ENCODE data around the gene P3H1. TPM values are rescaled to one million over a fixed set of nuclear protein-coding genes. Genes with fewer than 3 reads are reported as not detected.

Gene P3H1
- total and polyA plus RNA-seq, 12 donors = 5.0 to 31.4 (median 9.0) TPM

DNA sequence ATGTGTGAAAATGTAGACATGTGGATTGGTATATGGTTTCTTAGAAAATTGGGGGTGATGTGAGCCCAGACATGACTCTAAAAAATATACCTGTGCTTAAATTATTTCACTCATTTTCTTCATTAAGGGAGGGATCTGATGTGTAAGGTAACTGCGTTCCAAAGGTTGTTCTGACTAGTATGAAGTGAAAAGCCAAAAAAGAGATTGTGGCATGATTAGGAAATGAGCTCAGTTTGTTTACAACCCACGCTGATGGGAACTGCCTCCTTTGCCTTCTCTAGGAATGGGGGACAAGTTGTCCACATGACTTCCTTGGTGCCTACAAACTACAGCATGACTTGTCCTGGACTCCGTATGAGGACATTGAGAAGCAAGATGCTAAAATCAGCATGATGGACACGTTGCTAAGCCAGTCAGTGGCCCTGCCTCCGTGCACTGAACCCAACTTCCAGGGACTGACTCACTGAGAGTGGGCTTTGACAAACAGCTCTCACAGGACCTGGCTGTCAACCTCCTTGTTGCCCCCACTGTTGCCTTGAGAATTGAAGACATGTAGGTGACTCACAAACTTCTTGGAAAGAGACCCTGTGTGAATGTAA, 8.2 kb upstream of the P3H1 start:
- TF ChIP-seq, protein P1, sequence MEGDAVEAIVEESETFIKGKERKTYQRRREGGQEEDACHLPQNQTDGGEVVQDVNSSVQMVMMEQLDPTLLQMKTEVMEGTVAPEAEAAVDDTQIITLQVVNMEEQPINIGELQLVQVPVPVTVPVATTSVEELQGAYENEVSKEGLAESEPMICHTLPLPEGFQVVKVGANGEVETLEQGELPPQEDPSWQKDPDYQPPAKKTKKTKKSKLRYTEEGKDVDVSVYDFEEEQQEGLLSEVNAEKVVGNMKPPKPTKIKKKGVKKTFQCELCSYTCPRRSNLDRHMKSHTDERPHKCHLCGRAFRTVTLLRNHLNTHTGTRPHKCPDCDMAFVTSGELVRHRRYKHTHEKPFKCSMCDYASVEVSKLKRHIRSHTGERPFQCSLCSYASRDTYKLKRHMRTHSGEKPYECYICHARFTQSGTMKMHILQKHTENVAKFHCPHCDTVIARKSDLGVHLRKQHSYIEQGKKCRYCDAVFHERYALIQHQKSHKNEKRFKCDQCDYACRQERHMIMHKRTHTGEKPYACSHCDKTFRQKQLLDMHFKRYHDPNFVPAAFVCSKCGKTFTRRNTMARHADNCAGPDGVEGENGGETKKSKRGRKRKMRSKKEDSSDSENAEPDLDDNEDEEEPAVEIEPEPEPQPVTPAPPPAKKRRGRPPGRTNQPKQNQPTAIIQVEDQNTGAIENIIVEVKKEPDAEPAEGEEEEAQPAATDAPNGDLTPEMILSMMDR (IDR thresholded peaks at IDR 0.05) = no peak

GRCh38 chr1:42773420-42773819, 6.6 kb upstream of the P3H1 start:
- no peak for ATAC-seq
- no peaks in the 10 kb centered on the region for H3K27me3 ChIP-seq
- H3K9me3 ChIP-seq = no peaks in the 10 kb centered on the region
- intact Hi-C loops (cut with DNase I) = loop anchor here in 4 of 10 donors (10.0 kb wide), 1 partner anchor 151 kb away; no protein-coding TSS in a partner anchor
- no peak overlapping the region for H3K4me3 ChIP-seq
- TF ChIP-seq, protein P1 (IDR thresholded peaks at IDR 0.05) = no peak
- no peak for DNase-seq
- WGBS, 2 donors = 48 to 68% methylated on average over 2 of the region's 2 CpGs
- H3K27ac ChIP-seq = no peak overlapping the region
- H3K4me1 ChIP-seq = peaks cover 2 to 25% (median 10%) of the 10 kb centered on the region in 9 donors
- H3K36me3 ChIP-seq = peaks cover 0 to 72% (median 41%) of the 10 kb centered on the region in 9 donors

More for the DNA sequence above, 8.2 kb upstream of the P3H1 start:
- WGBS, 2 donors = 90 to 93% methylated on average over 5 of the region's 5 CpGs
- H3K4me1 ChIP-seq = peaks cover 0 to 11% (median 0%) of the 10 kb centered on the region in 9 donors
- intact Hi-C loops (cut with DNase I) = loop anchor here in 7 of 10 donors (5.0 to 10.0 kb wide), 2 partner anchors 150 to 297 kb away; no protein-coding TSS in a partner anchor
- H3K4me3 ChIP-seq = no peak overlapping the region
- DNase-seq = no peak
- H3K36me3 ChIP-seq = peaks cover 0 to 80% (median 41%) of the 10 kb centered on the region in 9 donors
- no peak for ATAC-seq
- no peaks in the 10 kb centered on the region for H3K27me3 ChIP-seq
- no peaks in the 10 kb centered on the region for H3K9me3 ChIP-seq
- H3K27ac ChIP-seq = no peak overlapping the region

DNA sequence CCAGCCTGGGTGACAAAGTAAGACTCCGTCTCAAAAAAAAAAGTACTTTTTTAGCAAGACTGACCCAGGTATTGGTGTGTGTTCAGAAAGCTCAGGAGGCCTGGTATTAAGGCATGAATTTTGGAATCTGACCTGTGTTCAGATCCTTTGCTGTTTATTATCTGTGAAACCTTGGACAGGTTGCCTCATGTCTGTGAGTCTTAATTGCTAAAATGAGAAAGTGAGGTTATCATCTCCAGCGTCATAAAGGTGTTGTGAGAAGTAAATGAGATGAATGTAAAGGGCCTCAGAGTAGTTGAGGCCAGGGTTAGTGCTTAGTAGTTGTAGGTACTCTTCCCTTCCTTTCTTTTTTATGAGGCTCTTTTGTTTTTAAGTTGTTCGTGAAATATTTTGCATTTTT, 3.0 kb upstream of the P3H1 start:
- Histone ChIP-seq H3K4me1 (peaks cover 6 to 43% (median 27%) of the 10 kb centered on the region in 9 donors), H3K36me3 (peaks cover 0 to 36% (median 12%) of the 10 kb centered on the region in 9 donors), H3K9me3 (no peaks in the 10 kb centered on the region), H3K27me3 (no peaks in the 10 kb centered on the region), H3K27ac (no peak overlapping the region), H3K4me3 (no peak overlapping the region)
- no peak for DNase-seq
- ATAC-seq = no peak
- TF ChIP-seq, protein P1 (IDR thresholded peaks at IDR 0.05) = no peak
- intact Hi-C loops (cut with DNase I) = loop anchor here in 5 of 10 donors (10.0 kb wide), 1 partner anchor 155 kb away; no protein-coding TSS in a partner anchor
- WGBS, 2 donors = 81 to 89% methylated on average over 3 of the region's 3 CpGs

- no peaks in the 10 kb centered on the region for H3K9me3 ChIP-seq
- H3K36me3 ChIP-seq = peaks cover 0 to 20% (median 0%) of the 10 kb centered on the region in 9 donors
- peak overlapping the region in 1 of 10 donors; percentile 98 for H3K27ac ChIP-seq
- TF ChIP-seq, protein P1 (IDR thresholded peaks at IDR 0.05) = no peak
- no peak for DNase-seq
- H3K4me3 ChIP-seq = peak overlapping the region in 9 of 10 donors; percentile 73 to 99 (median 93)
- no peaks in the 10 kb centered on the region for H3K27me3 ChIP-seq
- intact Hi-C loops (cut with DNase I) = loop anchor here in 1 of 10 donors (10.0 kb wide), 1 partner anchor 157 kb away; no protein-coding TSS in a partner anchor
- no peak for ATAC-seq
- H3K4me1 ChIP-seq = peaks cover 7 to 52% (median 36%) of the 10 kb centered on the region in 9 donors
- 75 to 79% methylated on average over 2 of the region's 2 CpGs for WGBS, 2 donors
These were observed 1.3 kb upstream of the P3H1 start for GRCh38 chr1:42768172-42768571.

All from heart right ventricle (tissue), 16 donors.